Measurements from ENCODE around the gene SLC8A2.

SLC8A2 gene

GRCh38 chr19:47427241-47428176 is 44.2 kb downstream of the SLC8A2 start:
- TF ChIP-seq CTCF (IDR thresholded peaks at IDR 0.05; ENCODE audit: extremely low read depth, missing control alignments), result peak; percentile 85
- DNase-seq (ENCODE audit: low spot score), result peak; percentile 88

- no peak for TF ChIP-seq CTCF (IDR thresholded peaks at IDR 0.05; ENCODE audit: extremely low read depth, missing control alignments)
- DNase-seq (ENCODE audit: low spot score), result no peak
Measured at GRCh38 chr19:47423203-47423882, 48.4 kb downstream of the SLC8A2 start.

- no peak for DNase-seq (ENCODE audit: low spot score)
- TF ChIP-seq CTCF (IDR thresholded peaks at IDR 0.05; ENCODE audit: extremely low read depth, missing control alignments), result no peak
Measured at GRCh38 chr19:47422417-47423163, 49.1 kb downstream of the SLC8A2 start.

GRCh38 chr19:47421844-47422395 is 49.8 kb downstream of the SLC8A2 start:
- no peak for DNase-seq (ENCODE audit: low spot score)
- no peak for TF ChIP-seq CTCF (IDR thresholded peaks at IDR 0.05; ENCODE audit: extremely low read depth, missing control alignments)

GRCh38 chr19:47421244-47421786 is 50.4 kb downstream of the SLC8A2 start:
- no peak for DNase-seq (ENCODE audit: low spot score)
- no peak for TF ChIP-seq CTCF (IDR thresholded peaks at IDR 0.05; ENCODE audit: extremely low read depth, missing control alignments)

- no peak for TF ChIP-seq CTCF (IDR thresholded peaks at IDR 0.05; ENCODE audit: extremely low read depth, missing control alignments)
- DNase-seq (ENCODE audit: low spot score), result no peak
Measured at GRCh38 chr19:47419789-47420188, 51.9 kb downstream of the SLC8A2 start.
